ENCODE measurements around the gene KRT72.
"Not testable (repeated sequence)": the region's sequence is repeated elsewhere in the genome, so short reads cannot be mapped to it uniquely, and the experiment has no call there.

The KRT72 gene

GRCh38 chr12:52606096-52606495, 4.8 kb upstream of the KRT72 start:
- no peak for DNase-seq

GRCh38 chr12:52605542-52605941, 4.3 kb upstream of the KRT72 start:
- no peak for DNase-seq

GRCh38 chr12:52604859-52605258, 3.6 kb upstream of the KRT72 start:
- DNase-seq, result no peak

GRCh38 chr12:52603314-52603713, 2.1 kb upstream of the KRT72 start:
- DNase-seq, result no peak

- DNase-seq, result no peak
Measured at GRCh38 chr12:52602552-52602951, 1.3 kb upstream of the KRT72 start.

DNA sequence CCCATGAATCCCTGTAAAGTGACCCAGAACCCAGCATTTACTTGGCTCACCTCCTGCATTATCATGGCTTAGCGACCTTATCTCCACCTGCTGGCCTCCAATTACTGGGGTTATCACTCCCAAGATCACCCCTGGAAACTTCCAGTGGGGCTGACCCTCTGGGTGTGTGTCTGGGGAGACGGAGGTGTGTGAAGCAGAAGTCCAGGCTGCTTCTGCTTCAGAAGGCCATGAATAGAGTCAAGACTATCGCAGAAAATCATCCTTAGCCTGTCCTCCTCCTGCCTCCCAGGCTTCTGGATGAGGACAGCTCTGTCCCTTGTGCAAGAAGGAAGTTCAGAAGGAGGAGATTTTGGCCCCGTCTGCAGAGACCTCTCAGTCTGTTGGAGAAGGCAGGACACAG, 408 bp upstream of the KRT72 start:
- DNase-seq, result no peak

DNA sequence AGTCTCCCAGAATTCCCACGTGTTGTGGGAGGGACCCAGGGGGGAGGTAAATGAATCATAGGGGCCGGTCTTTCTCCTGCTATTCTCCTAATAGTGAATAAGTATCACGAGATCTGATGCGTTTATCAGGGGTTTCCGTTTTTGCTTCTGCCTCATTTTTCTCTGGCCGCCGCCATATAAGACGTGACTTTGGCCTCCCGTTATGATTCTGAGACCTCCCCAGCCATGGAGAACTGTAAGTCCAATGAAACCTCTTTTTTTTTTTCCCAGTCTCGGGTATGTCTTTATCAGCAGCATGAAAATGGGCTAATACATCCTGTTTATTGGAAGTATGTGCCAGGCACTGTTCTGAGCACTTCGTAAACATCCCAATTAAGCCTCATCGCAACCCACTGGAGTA, 788 bp downstream of the KRT72 start:
- no peak for DNase-seq

- no peak for DNase-seq
Measured at GRCh38 chr12:52600071-52600470, 1.2 kb downstream of the KRT72 start.

- no peak for DNase-seq
Measured at GRCh38 chr12:52598966-52599365, 2.3 kb downstream of the KRT72 start.

GRCh38 chr12:52594237-52594636, 7.0 kb downstream of the KRT72 start:
- DNase-seq, result not testable (repeated sequence)

DNA sequence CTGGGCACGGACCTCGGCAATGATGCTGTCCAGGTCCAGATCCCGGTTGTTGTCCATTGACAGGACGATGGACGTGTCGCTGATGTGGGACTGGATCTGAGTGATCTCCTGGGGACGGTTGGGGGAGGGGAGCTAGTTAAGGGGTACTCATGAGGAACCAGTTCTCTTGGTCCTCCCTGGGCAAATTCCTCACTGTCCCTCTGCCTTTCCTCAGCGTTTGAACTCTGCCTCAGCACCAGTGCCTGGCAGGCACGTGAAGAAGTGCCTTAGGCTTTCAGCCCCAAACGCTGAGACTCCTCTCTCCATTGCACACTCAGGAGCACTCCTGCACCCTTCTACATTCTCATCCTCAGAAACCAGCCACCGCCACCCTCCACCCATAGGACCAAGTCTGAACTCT, 9.7 kb downstream of the KRT72 start:
- DNase-seq, result no peak

- no peak for DNase-seq
Measured at GRCh38 chr12:52590021-52590420, 11.2 kb downstream of the KRT72 start.

- DNase-seq, result peak; percentile 28
Measured at GRCh38 chr12:52587563-52587962, 13.7 kb downstream of the KRT72 start.

GRCh38 chr12:52585946-52586345, 15.3 kb downstream of the KRT72 start:
- DNase-seq, result peak; percentile 15

DNA sequence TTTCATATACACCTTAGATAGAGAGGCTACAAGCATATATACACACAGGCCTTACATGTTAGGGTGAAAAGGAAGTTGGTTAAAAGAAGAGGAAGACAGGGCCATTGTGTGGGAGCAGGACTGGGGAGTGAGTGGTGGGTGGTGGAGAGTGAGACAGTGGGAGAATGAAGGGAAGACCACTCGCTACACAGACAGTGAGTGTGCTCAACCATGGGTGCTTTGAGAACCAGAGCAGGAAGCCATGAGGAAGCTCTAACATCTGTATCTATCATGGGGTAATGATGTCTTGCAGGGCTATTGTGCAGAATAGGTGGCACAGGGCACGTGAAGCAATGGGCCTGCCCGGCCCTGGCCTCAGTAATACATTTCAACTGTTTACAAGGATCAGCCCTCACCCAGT, 16.2 kb downstream of the KRT72 start:
- no peak for DNase-seq

- no peak for DNase-seq
Measured at GRCh38 chr12:52584156-52584682, 17.0 kb downstream of the KRT72 start.

DNA sequence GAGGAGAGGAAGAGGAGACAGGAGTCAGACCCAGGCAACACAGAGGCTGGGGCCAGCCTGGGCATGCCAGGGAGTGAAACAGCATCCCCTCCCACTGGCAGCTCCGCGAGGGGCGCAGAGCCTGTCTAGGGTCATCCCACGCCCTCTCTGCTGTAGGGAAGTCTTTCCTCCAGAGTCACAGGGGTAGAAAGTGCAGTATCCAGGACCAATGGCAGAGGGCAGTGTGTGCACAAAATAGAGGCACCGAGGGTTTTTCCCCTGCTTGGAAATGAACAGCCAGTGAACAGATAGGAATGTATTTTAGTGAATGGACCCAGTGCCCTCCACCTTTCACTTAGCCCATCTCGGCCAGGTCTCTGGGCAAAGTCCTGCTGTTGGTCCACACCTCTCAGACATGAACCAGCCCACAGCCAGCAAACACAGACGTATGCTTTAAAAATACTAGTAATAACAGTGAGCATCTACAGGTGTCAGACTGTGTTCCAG, 18.2 kb downstream of the KRT72 start:
- DNase-seq, result peak; percentile 72

- no peak for DNase-seq
Measured at GRCh38 chr12:52582486-52582885, 18.8 kb downstream of the KRT72 start.

- peak; percentile 32 for DNase-seq
Measured at GRCh38 chr12:52581481-52581880, 19.8 kb downstream of the KRT72 start.

DNA sequence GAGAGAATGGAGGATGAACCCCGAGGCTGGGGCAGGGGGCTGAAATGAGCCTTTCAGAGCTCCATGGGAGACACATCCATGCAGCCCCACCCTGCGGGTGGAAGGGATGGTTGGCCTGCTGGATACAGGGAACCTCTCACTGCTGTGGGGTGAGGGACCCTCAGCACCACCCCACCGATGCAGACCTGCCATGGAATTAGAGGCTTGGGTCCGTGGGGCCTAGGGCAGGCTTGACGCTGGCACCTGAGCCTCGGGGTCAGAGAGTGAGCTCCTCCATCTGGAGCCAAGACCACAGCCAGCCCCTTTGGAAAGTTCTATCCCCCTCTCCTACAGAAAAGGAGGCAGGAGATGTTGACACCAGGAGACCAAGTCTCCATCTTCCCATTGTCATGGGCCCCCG, 20.2 kb downstream of the KRT72 start:
- no peak for DNase-seq

DNA sequence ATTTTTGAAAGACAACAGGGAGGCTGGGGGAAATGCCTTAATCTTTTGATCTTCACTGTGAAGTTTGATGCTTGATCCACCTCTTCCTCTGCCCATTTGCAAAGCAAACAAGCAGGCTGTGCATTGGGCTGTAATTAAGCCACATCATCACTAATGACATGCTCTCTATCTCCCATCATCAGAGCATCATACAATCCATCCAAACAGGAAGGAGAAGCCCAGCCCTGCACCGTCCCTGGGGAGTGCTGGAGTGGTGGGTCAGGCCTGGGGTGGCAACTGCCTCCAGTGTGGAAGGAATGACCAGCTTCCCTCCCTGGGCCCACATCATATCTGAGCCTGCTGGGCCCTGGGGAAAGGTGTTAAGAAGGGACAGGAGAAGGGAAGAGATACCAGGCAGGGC, 20.8 kb downstream of the KRT72 start:
- no peak for DNase-seq

DNA sequence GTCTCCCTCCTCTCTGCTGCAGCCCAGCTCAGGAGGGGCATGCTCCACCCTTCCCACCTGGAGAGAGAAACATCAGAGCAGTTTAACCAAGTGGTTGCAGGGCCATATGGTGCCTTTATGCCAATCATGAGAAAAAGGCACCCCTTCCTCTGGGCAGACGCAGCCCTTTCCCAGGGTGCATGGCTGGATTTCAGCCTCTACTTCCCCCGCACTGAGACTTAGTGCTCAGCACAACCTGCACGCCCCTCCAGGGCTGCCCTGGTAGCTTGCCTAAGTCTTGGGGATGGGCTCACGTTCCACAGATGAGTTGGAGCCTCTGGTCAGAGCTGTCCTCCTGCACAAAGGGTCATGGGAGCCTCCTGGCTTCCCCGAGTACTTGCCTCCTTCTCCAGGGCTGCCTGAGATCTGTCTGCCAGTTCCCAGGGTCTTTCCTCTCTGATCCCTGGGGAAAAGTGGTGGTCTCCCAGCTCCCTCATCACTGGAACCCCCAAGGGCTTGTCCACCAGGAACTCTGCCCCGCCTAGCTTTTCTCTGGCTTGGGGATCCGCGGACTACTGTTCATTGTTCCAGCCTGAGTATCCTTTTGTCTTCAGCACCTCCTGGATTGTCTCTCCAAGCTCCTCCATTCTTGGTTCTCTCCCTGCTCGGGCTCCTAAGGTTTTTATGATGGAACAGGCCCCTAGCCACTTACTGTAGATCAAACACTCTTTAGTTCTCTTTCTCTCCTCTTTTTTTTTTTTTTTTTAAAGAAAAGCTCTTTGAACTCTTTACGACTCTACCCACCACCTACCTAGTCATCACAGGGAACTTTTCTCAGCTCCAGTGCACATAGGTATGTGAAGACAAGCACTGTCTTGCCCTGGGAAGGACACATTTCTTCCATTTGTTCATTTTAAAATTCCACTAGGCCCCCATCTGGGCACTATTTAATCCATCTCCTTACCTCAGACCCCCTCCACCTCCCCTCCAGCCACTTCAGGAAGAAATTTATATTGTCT, 21.5 kb downstream of the KRT72 start:
- DNase-seq, result no peak

GRCh38 chr12:52578469-52578868, 22.8 kb downstream of the KRT72 start:
- no peak for DNase-seq

DNA sequence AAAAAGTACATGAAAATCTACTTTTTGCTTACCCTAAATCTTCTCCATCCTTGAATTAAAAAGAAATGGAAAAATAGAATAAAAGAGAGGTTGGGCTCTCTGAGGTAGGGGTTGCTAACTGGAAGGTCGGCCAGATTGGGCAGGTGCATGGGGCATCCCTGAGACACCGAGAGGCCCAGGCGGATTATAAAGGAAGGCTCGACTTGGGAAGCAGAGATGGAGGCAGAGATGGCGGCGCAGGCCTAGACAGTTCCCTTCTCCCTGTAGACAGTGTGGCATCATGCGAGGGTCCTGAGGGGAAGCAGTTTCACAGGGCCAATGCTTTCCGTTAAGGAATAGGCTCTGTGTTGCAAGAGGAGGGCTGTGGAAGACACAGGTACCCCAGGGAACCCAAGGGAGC, 23.9 kb downstream of the KRT72 start:
- no peak for DNase-seq

All from RPMI8226 (cell line).